Mesenchymal stem cell (in vitro differentiated cells and primary cell): Measurements from ENCODE around the gene ERC2.

Experiments used
- DNase-seq: peaks from one replicate; pipeline ENCODE4 v3.0.0-alpha.2; 2013
- H2AFZ ChIP-seq: one replicate; pipeline ENCODE4 v1.6.1; 2013; ENCODE audit warnings: low read depth, mild to moderate bottlenecking, control low read depth, inconsistent platforms, low read length, moderate library complexity
- H2AK5ac ChIP-seq: 2 replicates; pipeline ENCODE4 v1.6.1; 2013; ENCODE audit warnings: low read length, moderate library complexity, mild to moderate bottlenecking, inconsistent platforms; ENCODE audit not compliant: severe bottlenecking
- H2BK120ac ChIP-seq: one replicate; pipeline ENCODE4 v1.6.1; 2013; ENCODE audit warnings: low read depth, mild to moderate bottlenecking, inconsistent platforms, low read length, moderate library complexity
- H2BK12ac ChIP-seq, 2 experiments: one replicate each; pipeline ENCODE4 v1.6.1; 2013; ENCODE audit warnings: inconsistent platforms in 2 of 2, low read length in 2 of 2, mild to moderate bottlenecking in 2 of 2, moderate library complexity in 2 of 2, control low read depth in 1 of 2
- H2BK15ac ChIP-seq: one replicate; pipeline ENCODE4 v1.6.1; 2013; ENCODE audit warnings: mild to moderate bottlenecking, low read depth, inconsistent platforms; ENCODE audit not compliant: poor library complexity, severe bottlenecking
- H2BK5ac ChIP-seq: 2 replicates; pipeline ENCODE4 v1.6.1; 2013; ENCODE audit warnings: low read depth, mild to moderate bottlenecking, low read length, control low read depth, inconsistent platforms; ENCODE audit not compliant: poor library complexity, severe bottlenecking
- H3K14ac ChIP-seq, 2 experiments: one replicate each; pipeline ENCODE4 v1.6.1; 2013; ENCODE audit warnings: inconsistent platforms in 2 of 2, low read length in 2 of 2, control low read depth in 1 of 2, mild to moderate bottlenecking in 1 of 2, moderate library complexity in 1 of 2
- H3K18ac ChIP-seq, 2 experiments: one replicate each; pipeline ENCODE4 v1.6.1; 2013; ENCODE audit warnings: inconsistent platforms in 2 of 2, low read length in 2 of 2, control low read depth in 1 of 2, low read depth in 1 of 2, mild to moderate bottlenecking in 1 of 2
- H3K23ac ChIP-seq, 2 experiments: one replicate each; pipeline ENCODE4 v1.6.1; 2013; ENCODE audit warnings: inconsistent platforms in 2 of 2, low read length in 2 of 2, mild to moderate bottlenecking in 2 of 2, moderate library complexity in 2 of 2, control low read depth in 1 of 2
- H3K27ac ChIP-seq: 2 replicates; pipeline ENCODE4 v1.5.1; 2013; ENCODE audit warnings: mild to moderate bottlenecking, moderate library complexity, low read length, control low read depth, inconsistent platforms; ENCODE audit not compliant: poor library complexity, severe bottlenecking
- H3K27me3 ChIP-seq, 2 experiments: 2 replicates each; pipeline versions ENCODE4 v1.6.1 to v1.7.0; 2013; ENCODE audit warnings: low read length in 2 of 2, mild to moderate bottlenecking in 2 of 2, moderate library complexity in 2 of 2, control low read depth in 1 of 2, inconsistent platforms in 1 of 2; ENCODE audit not compliant: control insufficient read depth in 1 of 2, insufficient read depth in 1 of 2
- H3K36me3 ChIP-seq, 2 experiments: 2 replicates each; pipeline versions ENCODE4 v1.6.1 to v1.7.0; 2013; ENCODE audit warnings: low read length in 2 of 2, control low read depth in 1 of 2, inconsistent platforms in 1 of 2, low read depth in 1 of 2, mild to moderate bottlenecking in 1 of 2; ENCODE audit not compliant: insufficient read depth in 2 of 2, control insufficient read depth in 1 of 2
- H3K4ac ChIP-seq, 2 experiments: one replicate each; pipeline ENCODE4 v1.6.1; 2013; ENCODE audit warnings: inconsistent platforms in 2 of 2, low read length in 2 of 2, mild to moderate bottlenecking in 2 of 2, moderate library complexity in 2 of 2, control low read depth in 1 of 2, low read depth in 1 of 2
- H3K4me1 ChIP-seq: 2 replicates; pipeline ENCODE4 v1.6.1; 2013; ENCODE audit warnings: low read depth, low read length, control low read depth; ENCODE audit not compliant: control insufficient read depth, insufficient read depth
- H3K4me2 ChIP-seq: 2 replicates; pipeline ENCODE4 v1.6.1; 2013; ENCODE audit warnings: low read length, mild to moderate bottlenecking, inconsistent platforms; ENCODE audit not compliant: poor library complexity, severe bottlenecking
- H3K4me3 ChIP-seq, 2 experiments: 2 replicates each; pipeline versions ENCODE4 v1.5.1 to v1.7.0; 2013; ENCODE audit warnings: low read length in 2 of 2, mild to moderate bottlenecking in 2 of 2, control low read depth in 1 of 2, low read depth in 1 of 2; ENCODE audit not compliant: insufficient read depth in 1 of 2
- H3K79me1 ChIP-seq: replicated peaks from 2 replicates; pipeline ENCODE4 v1.6.1; 2013; ENCODE audit warnings: mild to moderate bottlenecking, control low read depth, low read length, inconsistent platforms; ENCODE audit not compliant: poor library complexity, severe bottlenecking
- H3K9ac ChIP-seq: 2 replicates; pipeline ENCODE4 v1.7.0; 2013; ENCODE audit warnings: mild to moderate bottlenecking, low read length, moderate library complexity
- H3K9me3 ChIP-seq: 2 replicates; pipeline ENCODE4 v1.7.0; 2013; ENCODE audit warnings: mild to moderate bottlenecking, low read length; ENCODE audit not compliant: control insufficient read depth
- H4K8ac ChIP-seq: one replicate; pipeline ENCODE4 v1.6.1; 2013; ENCODE audit warnings: inconsistent platforms, mild to moderate bottlenecking, low read length, moderate library complexity
- H4K91ac ChIP-seq: one replicate; pipeline ENCODE4 v1.6.1; 2013; ENCODE audit warnings: mild to moderate bottlenecking, low read length, inconsistent platforms
- WGBS: methylation state at CpG from one replicate; pipeline ENCODE4 v1.1.7; 2013; ENCODE audit warnings: mixed read lengths; 5-methylcytosine and 5-hydroxymethylcytosine counted together

ERC2 gene

DNA sequence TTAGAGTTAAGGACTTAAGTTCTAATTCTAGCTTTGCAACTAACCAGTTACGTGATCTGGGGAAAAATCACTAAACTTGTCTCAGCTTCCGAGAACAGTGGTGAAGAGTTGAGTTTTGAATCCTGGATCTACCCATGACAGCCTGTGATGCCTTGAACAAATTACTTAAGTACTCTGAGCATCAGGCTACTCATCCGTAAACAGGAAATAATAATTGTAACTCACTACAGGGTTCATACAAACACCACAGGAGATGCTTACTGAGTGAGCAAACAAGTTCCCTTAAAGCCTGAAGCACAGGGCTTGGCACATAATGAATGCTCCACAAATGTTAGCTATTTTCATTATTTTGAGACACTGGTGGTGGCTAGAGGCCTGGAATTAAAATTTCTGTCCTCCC is 158.8 kb downstream of the ERC2 start:
- Histone ChIP-seq H3K27me3 (no peaks in the 10 kb centered on the region), H3K79me1 (no peaks in the 10 kb centered on the region), H2BK5ac (no peak overlapping the region), H3K27ac (no peak overlapping the region), H3K4me2 (no peak overlapping the region), H3K18ac (peak overlapping the region in 1 of 2 experiments; percentile 43), H3K36me3 (no peaks in the 10 kb centered on the region), H2AFZ (no peak overlapping the region), H3K4me3 (no peak overlapping the region), H3K9me3 (no peaks in the 10 kb centered on the region), H3K4me1 (no peaks in the 10 kb centered on the region), H3K4ac (no peak overlapping the region), H2BK12ac (no peak overlapping the region), H2AK5ac (no peak overlapping the region), H2BK120ac (no peak overlapping the region), H3K9ac (no peak overlapping the region), H4K91ac (no peak overlapping the region), H3K23ac (no peak overlapping the region), H3K14ac (no peak overlapping the region), H2BK15ac (no peak overlapping the region), H4K8ac (no peak overlapping the region)
- WGBS: 46% methylated on average over 3 of the region's 3 CpGs
- peak; percentile 35 for DNase-seq

DNA sequence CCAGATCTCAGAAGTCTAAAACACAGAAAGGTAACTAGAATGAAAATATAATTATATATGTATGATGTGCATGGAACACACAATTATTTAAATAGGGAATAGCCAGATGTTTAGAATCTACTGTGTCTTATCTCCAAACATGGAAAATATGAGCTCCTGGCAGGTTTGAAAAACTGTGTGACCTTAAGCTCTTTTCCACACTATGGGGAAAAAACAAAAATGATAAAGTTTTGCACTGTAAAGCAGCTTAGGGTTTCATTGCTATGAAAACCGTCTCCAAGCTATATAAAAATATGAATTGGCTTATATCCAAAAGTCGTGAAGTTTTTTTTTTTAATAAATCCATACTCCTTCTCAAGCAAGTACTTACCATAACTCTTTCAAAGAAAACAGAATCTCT is 159.8 kb downstream of the ERC2 start:
- Histone ChIP-seq H3K9ac (no peak overlapping the region), H2BK120ac (no peak overlapping the region), H3K23ac (no peak overlapping the region), H3K27ac (no peak overlapping the region), H3K27me3 (no peaks in the 10 kb centered on the region), H3K4me3 (no peak overlapping the region), H3K36me3 (no peaks in the 10 kb centered on the region), H3K14ac (no peak overlapping the region), H2BK12ac (no peak overlapping the region), H4K8ac (no peak overlapping the region), H2BK5ac (no peak overlapping the region), H2AK5ac (no peak overlapping the region), H3K4ac (no peak overlapping the region), H2AFZ (no peak overlapping the region), H3K4me2 (no peak overlapping the region), H3K9me3 (no peaks in the 10 kb centered on the region), H4K91ac (no peak overlapping the region), H3K79me1 (no peaks in the 10 kb centered on the region), H2BK15ac (no peak overlapping the region), H3K18ac (no peak overlapping the region), H3K4me1 (no peaks in the 10 kb centered on the region)
- 82% methylated on average over 2 of the region's 2 CpGs for WGBS
- no peak for DNase-seq

- Histone ChIP-seq H3K4me3 (no peak overlapping the region), H2BK120ac (no peak overlapping the region), H3K9me3 (no peaks in the 10 kb centered on the region), H3K36me3 (no peaks in the 10 kb centered on the region), H3K23ac (no peak overlapping the region), H2BK15ac (no peak overlapping the region), H3K14ac (no peak overlapping the region), H3K4ac (no peak overlapping the region), H3K18ac (no peak overlapping the region), H3K27ac (no peak overlapping the region), H3K4me2 (no peak overlapping the region), H2BK5ac (no peak overlapping the region), H4K8ac (no peak overlapping the region), H3K4me1 (no peaks in the 10 kb centered on the region), H3K9ac (no peak overlapping the region), H2AFZ (no peak overlapping the region), H2AK5ac (no peak overlapping the region), H3K79me1 (no peaks in the 10 kb centered on the region), H2BK12ac (no peak overlapping the region), H3K27me3 (peaks cover 0 to 6% of the 10 kb centered on the region in 2 experiments), H4K91ac (no peak overlapping the region)
- no peak for DNase-seq
- WGBS: no CpG with 5 or more reads among the region's 1 CpG
Observed at GRCh38 chr3:56304069-56304468, 164.2 kb downstream of the ERC2 start.

DNA sequence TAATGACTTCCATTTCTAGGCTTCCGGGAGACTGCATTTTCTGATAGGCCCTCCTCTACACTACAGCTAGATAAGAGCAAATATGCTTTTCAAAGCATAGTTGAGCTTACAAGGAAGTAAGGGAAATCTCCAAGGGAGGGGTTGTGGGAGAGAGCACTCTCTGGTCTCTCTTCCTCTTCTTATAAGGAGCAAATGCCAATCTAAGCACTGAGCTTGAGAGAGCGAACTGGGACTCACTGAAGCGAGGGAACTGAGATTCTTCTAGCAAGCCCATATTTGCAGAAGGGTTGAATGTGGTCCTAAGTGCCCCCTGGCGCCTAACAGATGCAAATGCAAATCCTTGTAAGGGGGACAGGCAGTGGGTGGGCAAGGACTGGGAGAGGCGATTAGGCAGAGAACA is 164.8 kb downstream of the ERC2 start:
- Histone ChIP-seq H3K27ac (no peak overlapping the region), H2BK12ac (no peak overlapping the region), H3K9me3 (no peaks in the 10 kb centered on the region), H3K14ac (no peak overlapping the region), H2BK5ac (no peak overlapping the region), H3K9ac (no peak overlapping the region), H4K91ac (no peak overlapping the region), H2BK120ac (no peak overlapping the region), H4K8ac (no peak overlapping the region), H3K36me3 (no peaks in the 10 kb centered on the region), H3K4me1 (no peaks in the 10 kb centered on the region), H3K18ac (no peak overlapping the region), H2BK15ac (no peak overlapping the region), H3K23ac (no peak overlapping the region), H3K27me3 (peaks cover 0 to 6% of the 10 kb centered on the region in 2 experiments), H3K4me3 (no peak overlapping the region), H2AK5ac (no peak overlapping the region), H3K4ac (no peak overlapping the region), H3K4me2 (no peak overlapping the region), H2AFZ (no peak overlapping the region), H3K79me1 (no peaks in the 10 kb centered on the region)
- WGBS: 8% methylated on average over 3 of the region's 5 CpGs
- DNase-seq: peak; percentile 66
